ENCODE results near the gene TMEM175.
A peak's percentile ranks its signal among the peaks of the same experiment; 100 is the strongest.
"Not testable (repeated sequence)": the region's sequence is repeated elsewhere in the genome, so short reads cannot be mapped to it uniquely, and the experiment has no call there.

The TMEM175 gene

DNA sequence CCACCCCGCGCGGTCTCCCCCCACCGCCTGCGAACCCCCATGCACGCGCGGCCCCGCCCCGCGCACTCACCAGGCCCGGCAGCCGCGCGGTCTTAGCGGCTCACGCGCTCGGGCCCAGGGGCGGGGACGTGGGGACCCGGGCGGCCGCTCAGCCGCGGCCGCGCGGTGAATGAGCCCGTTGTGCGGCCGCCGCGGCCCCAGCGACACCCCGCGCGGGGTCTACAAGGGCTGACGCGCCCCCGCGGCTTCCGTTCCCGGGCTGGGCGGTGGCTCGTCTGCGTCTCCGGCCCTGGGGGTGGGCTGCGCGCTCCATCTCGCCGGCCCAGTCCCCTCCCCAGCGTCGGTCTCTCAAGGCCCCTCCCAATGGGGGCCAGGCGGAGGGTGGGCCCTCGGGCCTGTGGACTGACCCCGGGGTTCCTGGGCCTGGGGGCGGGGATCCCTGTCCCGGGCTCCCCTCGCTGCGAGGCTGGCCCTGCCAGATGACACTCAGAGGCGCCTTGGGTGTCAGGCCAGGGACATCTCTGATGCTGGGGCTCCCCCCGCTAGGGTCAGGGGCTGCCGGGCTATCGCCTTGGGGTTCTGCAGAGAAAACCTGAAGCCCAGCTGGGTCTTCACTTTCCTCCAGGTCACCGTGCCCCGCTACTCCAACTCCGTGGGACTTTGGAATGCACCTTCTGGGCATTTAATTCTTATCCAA lies 65.3 kb downstream of the TMEM175 start:
- intact Hi-C loops (cut with DNase I): no loop called here

DNA sequence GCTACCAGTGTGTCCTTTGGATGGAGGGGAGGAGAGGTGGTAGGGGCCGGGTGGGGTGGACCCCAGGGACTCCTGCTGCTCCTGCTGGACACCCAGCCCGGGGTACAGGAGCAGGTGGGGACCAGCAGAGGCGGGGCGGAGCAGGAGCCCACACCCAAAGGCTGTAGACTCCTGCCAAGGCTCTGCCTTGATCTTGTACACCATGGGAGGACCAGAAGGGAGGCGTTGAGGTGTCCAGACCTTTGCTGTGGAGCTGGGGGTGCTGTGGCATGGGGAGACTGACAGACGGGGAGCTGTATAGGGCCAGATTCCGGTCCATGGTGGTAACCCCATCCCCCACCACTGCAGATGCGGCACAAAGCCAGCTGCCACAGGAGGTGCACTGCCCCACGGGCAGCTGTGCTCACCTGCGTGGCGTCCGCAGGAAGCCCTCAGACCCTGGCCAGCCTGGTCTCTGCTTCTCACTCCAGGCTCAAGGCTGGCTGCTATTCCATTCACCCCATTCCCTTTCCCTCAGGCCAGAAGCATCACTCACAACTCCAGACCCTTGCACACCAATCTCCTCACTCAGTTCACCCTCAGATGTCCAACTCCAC lies 65.9 kb downstream of the TMEM175 start:
- DNase-seq: no peak
- intact Hi-C loops (cut with DNase I): no loop called here

More for the DNA sequence above, 65.3 kb downstream of the TMEM175 start:
- peak in 2 of 10 donors; percentile 69 to 76 for DNase-seq

DNA sequence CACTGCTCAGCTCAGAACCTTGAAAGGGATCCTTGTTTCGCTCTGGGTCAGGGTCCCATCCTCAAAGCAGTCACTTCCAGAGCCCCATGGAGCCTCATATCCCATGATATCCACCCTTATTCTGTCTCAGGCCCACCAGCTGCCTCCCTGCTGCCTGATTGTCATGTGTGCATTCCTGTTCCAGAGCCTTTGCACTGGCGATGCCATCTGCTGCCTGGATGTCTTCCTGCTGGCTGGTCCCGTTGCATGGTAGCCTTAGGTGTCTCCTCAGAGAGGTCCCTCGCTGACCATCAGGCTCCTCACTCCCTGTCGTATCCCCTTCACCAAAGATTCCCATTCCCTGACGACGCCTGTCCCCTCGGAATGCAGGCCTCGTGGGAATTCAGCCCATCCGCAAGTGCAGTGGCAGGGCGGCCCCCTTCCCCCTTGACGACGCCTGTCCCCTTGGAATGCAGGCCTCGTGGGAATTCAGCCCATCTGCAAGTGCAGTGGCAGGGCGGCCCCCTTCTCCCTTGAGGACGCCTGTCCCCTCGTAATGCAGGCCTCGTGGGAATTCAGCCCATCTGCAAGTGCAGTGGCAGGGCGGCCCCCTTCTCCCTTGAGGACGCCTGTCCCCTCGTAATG lies 67.1 kb downstream of the TMEM175 start:
- DNase-seq; intact Hi-C loops (cut with DNase I): not testable (repeated sequence)

DNA sequence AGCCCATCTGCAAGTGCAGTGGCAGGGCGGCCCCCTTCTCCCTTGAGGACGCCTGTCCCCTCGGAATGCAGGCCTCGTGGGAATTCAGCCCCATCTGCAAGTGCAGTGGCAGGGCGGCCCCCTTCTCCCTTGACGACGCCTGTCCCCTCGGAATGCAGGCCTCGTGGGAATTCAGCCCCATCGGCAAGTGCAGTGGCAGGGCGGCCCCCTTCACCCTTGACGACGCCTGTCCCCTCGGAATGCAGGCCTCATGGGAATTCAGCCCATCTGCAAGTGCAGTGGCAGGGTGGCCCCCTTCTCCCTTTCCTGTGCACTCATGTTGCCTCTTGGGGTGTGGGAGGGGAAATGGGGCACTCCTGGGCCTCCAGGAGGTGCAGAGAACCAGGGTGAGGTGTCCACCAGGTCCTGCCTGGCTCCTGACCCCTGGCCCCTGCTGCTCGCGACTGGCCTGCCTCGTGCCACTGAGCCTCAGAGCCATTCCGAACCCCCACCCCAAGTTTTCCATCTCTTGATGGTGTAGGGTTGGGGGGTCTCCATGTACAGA lies 67.7 kb downstream of the TMEM175 start:
- intact Hi-C loops (cut with DNase I): no loop called here
- DNase-seq: no peak

DNA sequence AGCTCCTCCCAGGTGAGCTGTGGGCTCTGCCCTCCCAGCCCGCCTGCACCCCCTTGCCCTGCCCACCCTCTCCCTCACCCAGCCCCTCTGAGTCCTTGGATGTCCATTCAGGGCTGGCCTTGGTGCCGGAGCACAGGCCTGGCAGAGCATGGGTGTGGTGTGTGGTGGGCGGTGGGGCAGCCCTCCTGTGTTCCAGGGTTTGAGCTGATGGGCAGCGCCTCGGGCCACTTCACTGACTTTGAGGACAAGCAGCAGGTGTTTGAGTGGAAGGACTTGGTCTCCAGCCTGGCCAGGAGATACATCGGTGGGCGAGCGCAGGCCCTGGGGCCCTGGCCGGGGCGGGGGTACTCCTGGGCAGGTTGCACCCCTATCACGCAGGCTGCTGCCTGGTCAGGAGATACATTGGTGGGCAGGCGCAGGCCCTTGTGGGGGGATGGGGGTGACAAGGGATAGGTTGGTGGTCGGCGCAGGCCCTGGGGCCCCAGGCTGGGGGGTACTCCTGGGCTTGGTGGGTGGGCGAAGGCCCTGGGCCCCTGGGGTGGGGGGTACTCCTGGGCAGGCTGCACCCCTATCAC lies 68.5 kb downstream of the TMEM175 start:
- DNase-seq: no peak
- intact Hi-C loops (cut with DNase I): no loop called here

DNA sequence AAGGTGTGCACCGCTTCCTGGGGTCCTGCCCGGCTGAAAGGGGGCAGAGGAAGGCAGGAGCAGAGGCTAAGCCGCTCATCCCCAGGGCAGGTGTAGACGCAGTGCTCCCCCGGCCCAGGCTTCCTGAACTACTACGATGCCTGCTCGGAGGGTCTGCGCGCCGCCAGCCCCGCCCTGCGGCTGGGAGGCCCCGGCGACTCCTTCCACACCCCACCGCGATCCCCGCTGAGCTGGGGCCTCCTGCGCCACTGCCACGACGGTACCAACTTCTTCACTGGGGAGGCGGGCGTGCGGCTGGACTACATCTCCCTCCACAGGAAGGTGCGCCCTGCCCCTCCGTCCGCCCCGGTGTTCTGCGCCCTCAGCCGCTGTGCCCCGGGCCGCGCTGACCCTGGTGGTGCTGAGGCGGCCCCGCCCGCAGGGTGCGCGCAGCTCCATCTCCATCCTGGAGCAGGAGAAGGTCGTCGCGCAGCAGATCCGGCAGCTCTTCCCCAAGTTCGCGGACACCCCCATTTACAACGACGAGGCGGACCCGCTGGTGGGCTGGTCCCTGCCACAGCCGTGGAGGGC lies 69.4 kb downstream of the TMEM175 start:
- intact Hi-C loops (cut with DNase I): no loop called here
- no peak for DNase-seq

DNA sequence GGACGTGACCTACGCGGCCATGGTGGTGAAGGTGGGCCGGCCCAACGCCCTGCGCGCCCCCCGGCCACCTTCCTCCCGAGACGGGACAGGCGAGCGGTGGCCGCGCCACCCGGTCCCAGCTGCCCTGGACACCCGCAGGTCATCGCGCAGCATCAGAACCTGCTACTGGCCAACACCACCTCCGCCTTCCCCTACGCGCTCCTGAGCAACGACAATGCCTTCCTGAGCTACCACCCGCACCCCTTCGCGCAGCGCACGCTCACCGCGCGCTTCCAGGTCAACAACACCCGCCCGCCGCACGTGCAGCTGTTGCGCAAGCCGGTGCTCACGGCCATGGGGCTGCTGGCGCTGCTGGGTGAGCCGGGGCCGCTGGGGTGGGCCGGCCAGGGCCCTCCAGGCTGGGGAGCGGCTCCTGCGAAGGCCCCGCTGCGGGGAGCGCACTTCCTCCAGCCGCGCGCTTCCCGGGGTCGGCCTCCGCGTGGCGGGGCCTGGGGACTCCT lies 69.9 kb downstream of the TMEM175 start:
- intact Hi-C loops (cut with DNase I): no loop called here
- no peak for DNase-seq

DNA sequence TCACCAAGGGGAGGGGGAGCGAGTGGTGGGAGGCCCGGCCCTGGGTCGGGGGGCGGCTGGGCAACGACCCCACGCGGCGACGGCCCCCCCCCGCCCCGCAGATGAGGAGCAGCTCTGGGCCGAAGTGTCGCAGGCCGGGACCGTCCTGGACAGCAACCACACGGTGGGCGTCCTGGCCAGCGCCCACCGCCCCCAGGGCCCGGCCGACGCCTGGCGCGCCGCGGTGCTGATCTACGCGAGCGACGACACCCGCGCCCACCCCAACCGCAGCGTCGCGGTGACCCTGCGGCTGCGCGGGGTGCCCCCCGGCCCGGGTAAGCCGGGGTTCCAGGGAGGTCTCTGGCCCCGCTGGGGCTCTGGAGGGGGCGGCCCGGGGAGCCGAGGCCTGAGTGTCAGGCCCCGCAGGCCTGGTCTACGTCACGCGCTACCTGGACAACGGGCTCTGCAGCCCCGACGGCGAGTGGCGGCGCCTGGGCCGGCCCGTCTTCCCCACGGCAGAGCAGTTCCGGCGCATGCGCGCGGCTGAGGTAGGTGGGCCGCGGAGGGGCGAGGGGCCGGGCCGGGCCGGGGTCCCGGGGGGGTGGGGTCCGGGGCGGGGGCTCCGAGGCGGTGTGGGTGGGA lies 70.5 kb downstream of the TMEM175 start:
- intact Hi-C loops (cut with DNase I): no loop called here

DNA sequence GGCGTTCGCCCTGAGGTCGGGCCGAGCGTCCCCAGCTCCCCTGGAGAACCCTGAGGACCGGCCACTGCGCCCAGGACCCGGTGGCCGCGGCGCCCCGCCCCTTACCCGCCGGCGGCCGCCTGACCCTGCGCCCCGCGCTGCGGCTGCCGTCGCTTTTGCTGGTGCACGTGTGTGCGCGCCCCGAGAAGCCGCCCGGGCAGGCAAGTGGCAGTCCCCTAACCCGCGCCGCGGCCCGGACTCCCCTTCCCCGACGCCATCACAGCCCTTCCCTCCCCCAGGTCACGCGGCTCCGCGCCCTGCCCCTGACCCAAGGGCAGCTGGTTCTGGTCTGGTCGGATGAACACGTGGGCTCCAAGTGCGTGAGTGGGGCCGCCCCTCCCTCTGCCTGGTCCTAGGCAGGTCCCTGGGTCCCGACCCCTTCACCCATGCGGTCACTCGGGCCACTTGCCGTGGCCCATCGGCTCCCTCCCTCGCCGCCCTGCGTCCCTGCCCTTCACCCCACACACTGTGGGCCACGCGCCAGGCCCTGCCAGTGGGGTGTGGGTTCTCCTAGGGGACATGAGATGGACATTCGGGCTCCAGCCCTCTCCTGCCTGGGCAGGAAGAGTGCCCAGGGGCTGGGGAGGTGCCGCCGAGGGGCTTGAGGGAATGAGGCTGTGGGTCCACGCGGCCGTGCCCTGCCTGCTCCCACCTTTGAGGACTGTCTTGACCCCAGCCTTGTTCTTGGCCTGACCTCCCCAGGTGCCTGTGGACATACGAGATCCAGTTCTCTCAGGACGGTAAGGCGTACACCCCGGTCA lies 71.2 kb downstream of the TMEM175 start:
- intact Hi-C loops (cut with DNase I): no loop called here
- DNase-seq: no peak

More for the DNA sequence above, 70.5 kb downstream of the TMEM175 start:
- DNase-seq: no peak

DNA sequence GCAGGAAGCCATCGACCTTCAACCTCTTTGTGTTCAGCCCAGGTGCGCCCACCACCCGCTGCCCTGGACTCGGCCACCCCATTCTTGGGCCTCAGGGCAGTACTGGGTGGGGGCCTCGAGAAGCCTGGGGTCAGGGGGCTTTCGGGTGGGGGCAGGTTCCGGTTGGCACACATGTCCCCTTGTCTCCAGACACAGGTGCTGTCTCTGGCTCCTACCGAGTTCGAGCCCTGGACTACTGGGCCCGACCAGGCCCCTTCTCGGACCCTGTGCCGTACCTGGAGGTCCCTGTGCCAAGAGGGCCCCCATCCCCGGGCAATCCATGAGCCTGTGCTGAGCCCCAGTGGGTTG lies 71.8 kb downstream of the TMEM175 start:
- intact Hi-C loops (cut with DNase I): no loop called here
- DNase-seq: peak in 1 of 10 donors; percentile 70

DNA sequence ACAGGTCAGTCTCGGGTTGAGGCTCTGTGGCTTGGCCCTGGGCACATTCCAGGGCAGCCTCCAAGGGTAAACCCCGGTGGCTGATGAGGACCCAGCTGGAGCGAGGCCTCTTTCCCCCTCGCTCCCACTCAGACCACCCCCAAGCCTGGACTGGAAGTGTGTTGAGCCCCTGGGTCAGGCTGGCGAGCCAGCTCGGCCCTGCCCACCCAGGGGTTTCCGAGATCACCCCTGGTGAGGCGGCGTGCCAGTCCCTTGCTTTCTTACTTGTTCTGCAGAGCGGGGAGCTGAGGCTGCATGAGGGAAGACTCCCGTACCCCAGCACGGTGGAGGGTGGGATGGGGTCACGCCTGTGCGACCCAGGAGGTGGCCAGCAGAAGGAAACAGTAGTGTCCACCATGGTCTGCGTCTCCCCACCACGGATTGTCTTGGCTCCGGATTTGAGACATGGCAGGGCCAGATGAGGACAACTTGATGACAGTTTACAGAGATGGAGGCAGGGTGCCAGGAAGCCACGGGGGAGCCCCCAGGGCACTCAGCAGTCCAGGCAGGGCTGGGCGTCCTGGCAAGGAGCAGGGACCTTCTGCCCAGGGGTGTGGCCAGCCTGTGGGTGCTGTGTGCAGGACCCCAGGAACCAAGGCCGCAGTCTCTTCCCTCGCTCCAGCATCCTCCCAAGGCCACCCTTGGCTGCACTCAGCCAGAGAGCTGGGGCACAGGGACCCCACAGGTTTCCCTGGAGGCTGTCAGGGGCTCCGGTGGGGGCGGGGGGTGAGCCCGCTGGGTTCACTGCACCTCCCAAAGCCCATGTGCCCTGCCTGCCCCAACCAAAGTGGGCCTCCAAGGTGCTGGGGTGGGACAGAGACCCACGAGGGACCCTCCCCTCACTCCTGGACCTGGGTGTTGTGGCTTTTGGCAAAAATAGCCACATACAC lies 72.6 kb downstream of the TMEM175 start:
- no peak for DNase-seq
- intact Hi-C loops (cut with DNase I): no loop called here

DNA sequence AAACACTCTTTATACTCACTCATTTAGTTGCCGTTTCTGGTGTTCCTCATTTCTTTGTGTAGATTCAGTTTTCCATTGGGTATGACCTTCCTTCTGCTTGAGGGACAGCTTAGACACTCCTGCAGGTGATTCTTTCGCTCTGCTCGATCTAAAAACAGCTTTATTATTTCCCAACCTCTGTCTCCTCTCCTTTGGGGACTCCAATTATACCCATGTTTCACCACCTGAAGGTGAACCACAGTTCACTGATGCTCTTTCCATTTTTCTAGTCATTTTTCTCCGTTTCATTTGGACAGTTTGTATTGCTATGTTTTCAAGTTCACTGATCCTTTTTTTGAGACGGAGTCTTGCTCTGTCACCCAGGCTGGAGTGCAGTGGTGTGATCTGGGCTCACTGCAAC lies 74.6 kb downstream of the TMEM175 start:
- no peak for DNase-seq
- intact Hi-C loops (cut with DNase I): no loop called here
